Hepatocyte (in vitro differentiated cells): ENCODE measurements around the gene CIT.

ENCODE experiments used
- EZH2phosphoT487 ChIP-seq: fragments of 200-600 bp; sonication (generic); IDR thresholded peaks from one replicate; pipeline ENCODE4 v1.6.1; 2018; ENCODE audit warnings: antibody characterized with exemption, mild to moderate bottlenecking, low read depth, moderate library complexity; ENCODE audit not compliant: unreplicated experiment, severe bottlenecking
- TF ChIP-seq, protein P1 (sequence below): fragments of 200-600 bp; sonication (generic); IDR thresholded peaks from 2 replicates; pipeline ENCODE4 v1.5.1; 2016; ENCODE audit warnings: antibody characterized with exemption, mild to moderate bottlenecking; ENCODE audit not compliant: poor library complexity

- no peak for TF ChIP-seq EZH2phosphoT487
- TF ChIP-seq, protein P1, sequence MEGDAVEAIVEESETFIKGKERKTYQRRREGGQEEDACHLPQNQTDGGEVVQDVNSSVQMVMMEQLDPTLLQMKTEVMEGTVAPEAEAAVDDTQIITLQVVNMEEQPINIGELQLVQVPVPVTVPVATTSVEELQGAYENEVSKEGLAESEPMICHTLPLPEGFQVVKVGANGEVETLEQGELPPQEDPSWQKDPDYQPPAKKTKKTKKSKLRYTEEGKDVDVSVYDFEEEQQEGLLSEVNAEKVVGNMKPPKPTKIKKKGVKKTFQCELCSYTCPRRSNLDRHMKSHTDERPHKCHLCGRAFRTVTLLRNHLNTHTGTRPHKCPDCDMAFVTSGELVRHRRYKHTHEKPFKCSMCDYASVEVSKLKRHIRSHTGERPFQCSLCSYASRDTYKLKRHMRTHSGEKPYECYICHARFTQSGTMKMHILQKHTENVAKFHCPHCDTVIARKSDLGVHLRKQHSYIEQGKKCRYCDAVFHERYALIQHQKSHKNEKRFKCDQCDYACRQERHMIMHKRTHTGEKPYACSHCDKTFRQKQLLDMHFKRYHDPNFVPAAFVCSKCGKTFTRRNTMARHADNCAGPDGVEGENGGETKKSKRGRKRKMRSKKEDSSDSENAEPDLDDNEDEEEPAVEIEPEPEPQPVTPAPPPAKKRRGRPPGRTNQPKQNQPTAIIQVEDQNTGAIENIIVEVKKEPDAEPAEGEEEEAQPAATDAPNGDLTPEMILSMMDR = no peak
These were observed 231.5 kb downstream of the CIT start for GRCh38 chr12:119645535-119646059.
